Neural cell (in vitro differentiated cells): Measurements from ENCODE around the gene ACYP2.

Source experiments
- CTCF ChIP-seq: fragments of 450-650 bp; IDR thresholded peaks from 2 replicates; pipeline ENCODE4 v1.5.1; 2014; ENCODE audit warnings: antibody characterized with exemption, mild to moderate bottlenecking, moderate library complexity; ENCODE audit not compliant: poor library complexity, severe bottlenecking
- POLR2AphosphoS5 ChIP-seq: IDR thresholded peaks from 2 replicates; pipeline ENCODE4 v1.6.1; 2012
- RAD21 ChIP-seq: fragments of 450-650 bp; conservative IDR thresholded peaks from 2 replicates; pipeline ENCODE4 v1.6.1; 2014; ENCODE audit warnings: antibody characterized with exemption, mild to moderate bottlenecking, moderate library complexity

- TF ChIP-seq RAD21, result no peak
- no peak for TF ChIP-seq CTCF
- no peak for TF ChIP-seq POLR2AphosphoS5
Observed at GRCh38 chr2:54233832-54234649, 118.6 kb downstream of the ACYP2 start.
